SJSA1 (cell line): ENCODE results near the gene LTN1. TPM values are rescaled to one million over a fixed set of nuclear protein-coding genes. Genes with fewer than 3 reads are reported as not detected.
"Not testable (repeated sequence)": the region's sequence is repeated elsewhere in the genome, so short reads cannot be mapped to it uniquely, and the experiment has no call there.

Experiments
- DNase-seq, 2 experiments: peaks; one replicate each; pipeline ENCODE4 v3.0.0-alpha.2; 2015 to 2020; ENCODE audit warnings: low spot score in 2 of 2, low read depth in 1 of 2
- H3K27ac ChIP-seq: fragments of 250-450 bp; sonication (Bioruptor Pico); 2 replicates; pipeline ENCODE4 v1.5.1; 2020; ENCODE audit warnings: mild to moderate bottlenecking, moderate library complexity
- H3K27me3 ChIP-seq: fragments of 250-450 bp; sonication (Bioruptor Pico); replicated peaks from 2 replicates; pipeline ENCODE4 v1.5.1; 2020; ENCODE audit warnings: mild to moderate bottlenecking, moderate library complexity
- H3K36me3 ChIP-seq: fragments of 250-450 bp; sonication (Bioruptor Pico); 2 replicates; pipeline ENCODE4 v1.5.1; 2020; ENCODE audit warnings: mild to moderate bottlenecking
- H3K4me1 ChIP-seq: fragments of 250-450 bp; sonication (Bioruptor Pico); replicated peaks from 2 replicates; pipeline ENCODE4 v1.6.1; 2021; ENCODE audit warnings: mild to moderate bottlenecking
- H3K4me3 ChIP-seq: fragments of 250-450 bp; sonication (Bioruptor Pico); 2 replicates; pipeline ENCODE4 v1.5.1; 2020; ENCODE audit warnings: mild to moderate bottlenecking
- H3K9me3 ChIP-seq: fragments of 250-450 bp; sonication (Bioruptor Pico); replicated peaks from 2 replicates; pipeline ENCODE4 v1.5.1; 2020; ENCODE audit warnings: mild to moderate bottlenecking
- total RNA-seq: library from RNA; depleted of rRNA; stranded (reverse); fragments of >200 nt; shearing (Covaris generic); gene quantifications from 2 replicates; pipeline ENCODE4 v1.2.3, GENCODE V29; 2014; rRNA removed

LTN1 gene, protein sequence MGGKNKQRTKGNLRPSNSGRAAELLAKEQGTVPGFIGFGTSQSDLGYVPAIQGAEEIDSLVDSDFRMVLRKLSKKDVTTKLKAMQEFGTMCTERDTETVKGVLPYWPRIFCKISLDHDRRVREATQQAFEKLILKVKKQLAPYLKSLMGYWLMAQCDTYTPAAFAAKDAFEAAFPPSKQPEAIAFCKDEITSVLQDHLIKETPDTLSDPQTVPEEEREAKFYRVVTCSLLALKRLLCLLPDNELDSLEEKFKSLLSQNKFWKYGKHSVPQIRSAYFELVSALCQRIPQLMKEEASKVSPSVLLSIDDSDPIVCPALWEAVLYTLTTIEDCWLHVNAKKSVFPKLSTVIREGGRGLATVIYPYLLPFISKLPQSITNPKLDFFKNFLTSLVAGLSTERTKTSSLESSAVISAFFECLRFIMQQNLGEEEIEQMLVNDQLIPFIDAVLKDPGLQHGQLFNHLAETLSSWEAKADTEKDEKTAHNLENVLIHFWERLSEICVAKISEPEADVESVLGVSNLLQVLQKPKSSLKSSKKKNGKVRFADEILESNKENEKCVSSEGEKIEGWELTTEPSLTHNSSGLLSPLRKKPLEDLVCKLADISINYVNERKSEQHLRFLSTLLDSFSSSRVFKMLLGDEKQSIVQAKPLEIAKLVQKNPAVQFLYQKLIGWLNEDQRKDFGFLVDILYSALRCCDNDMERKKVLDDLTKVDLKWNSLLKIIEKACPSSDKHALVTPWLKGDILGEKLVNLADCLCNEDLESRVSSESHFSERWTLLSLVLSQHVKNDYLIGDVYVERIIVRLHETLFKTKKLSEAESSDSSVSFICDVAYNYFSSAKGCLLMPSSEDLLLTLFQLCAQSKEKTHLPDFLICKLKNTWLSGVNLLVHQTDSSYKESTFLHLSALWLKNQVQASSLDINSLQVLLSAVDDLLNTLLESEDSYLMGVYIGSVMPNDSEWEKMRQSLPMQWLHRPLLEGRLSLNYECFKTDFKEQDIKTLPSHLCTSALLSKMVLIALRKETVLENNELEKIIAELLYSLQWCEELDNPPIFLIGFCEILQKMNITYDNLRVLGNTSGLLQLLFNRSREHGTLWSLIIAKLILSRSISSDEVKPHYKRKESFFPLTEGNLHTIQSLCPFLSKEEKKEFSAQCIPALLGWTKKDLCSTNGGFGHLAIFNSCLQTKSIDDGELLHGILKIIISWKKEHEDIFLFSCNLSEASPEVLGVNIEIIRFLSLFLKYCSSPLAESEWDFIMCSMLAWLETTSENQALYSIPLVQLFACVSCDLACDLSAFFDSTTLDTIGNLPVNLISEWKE (N-terminal part only)
- total RNA-seq: 23.5 and 31.0 TPM in 2 replicates

DNA sequence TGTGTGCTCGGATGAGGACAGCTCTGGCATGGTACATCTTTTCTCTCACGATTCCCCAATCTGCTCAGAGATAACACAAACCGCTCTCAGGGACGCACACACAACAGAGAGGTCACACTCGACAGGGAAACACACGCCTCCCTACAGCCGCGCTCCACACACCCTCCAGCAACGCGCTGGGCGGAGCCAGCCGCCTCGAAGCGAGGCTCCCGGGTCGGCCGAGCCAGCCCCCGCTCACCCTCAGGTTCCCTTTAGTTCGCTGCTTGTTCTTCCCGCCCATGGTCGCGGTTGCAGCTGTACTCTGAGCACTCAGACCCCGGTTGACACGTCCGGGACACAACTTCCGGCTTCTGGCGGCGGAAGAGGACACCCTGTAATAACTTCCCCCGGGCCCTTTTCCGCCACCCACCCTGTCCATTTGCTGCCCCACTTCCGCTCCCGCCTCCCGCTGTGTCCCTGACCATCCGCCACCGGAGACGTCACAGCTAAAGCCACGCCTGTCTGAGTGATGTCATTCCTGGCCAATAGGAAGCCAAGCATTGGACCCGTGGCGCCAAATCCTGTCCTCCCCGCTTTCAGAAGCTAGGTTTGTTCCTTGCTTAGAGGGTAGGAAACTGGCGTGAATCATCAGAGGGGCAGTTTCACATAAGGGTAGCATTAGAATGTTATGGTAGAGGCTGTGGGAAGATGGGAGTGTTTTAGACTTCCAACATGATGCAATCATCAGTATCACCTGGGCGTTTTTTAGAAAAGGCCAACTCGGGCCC, at the start of gene LTN1:
LTN1 (minus strand) TSS at position 352 of the 767 bp plus-strand sequence; CDS start at position 280, 72 bp downstream.
- peak within 1 kb of the TSS; percentile 73 for H3K27ac ChIP-seq
- 0 out of 2 replicates have a peak, but pooled peaks cover 2% of the 10 kb centered on the region for H3K36me3 ChIP-seq
- peaks cover 7% of the 10 kb centered on the region for H3K4me1 ChIP-seq
- no peaks in the 10 kb centered on the region for H3K9me3 ChIP-seq
- H3K27me3 ChIP-seq: no peaks in the 10 kb centered on the region
- DNase-seq: peak; percentile 97 to 99
- peak within 1 kb of the TSS; percentile 68 for H3K4me3 ChIP-seq

DNA sequence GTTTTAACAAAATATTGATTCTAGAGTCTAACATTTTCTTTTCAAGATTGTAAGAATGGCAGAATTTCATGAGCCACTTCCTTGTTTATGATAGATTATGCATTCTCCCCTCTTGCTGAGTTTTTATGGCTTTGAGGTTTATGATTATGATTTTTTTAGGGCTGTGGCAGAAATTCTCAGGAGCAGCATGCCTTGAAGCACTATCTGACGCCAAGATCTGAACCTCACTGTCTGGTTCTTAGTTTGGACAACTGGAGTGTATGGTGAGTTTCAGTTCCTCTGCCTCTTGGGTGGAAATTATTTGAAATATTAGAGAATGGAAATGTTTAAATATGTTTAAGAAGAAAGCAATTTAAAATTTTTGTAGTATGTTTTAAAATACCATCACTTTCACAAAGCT, 42.0 kb upstream of the LTN1 start:
- no peaks in the 10 kb centered on the region for H3K4me1 ChIP-seq
- H3K9me3 ChIP-seq: no peaks in the 10 kb centered on the region
- H3K36me3 ChIP-seq: peaks cover 91% of the 10 kb centered on the region
- H3K27ac ChIP-seq: no peak overlapping the region
- no peaks in the 10 kb centered on the region for H3K27me3 ChIP-seq
- H3K4me3 ChIP-seq: no peak overlapping the region
- no peak for DNase-seq

DNA sequence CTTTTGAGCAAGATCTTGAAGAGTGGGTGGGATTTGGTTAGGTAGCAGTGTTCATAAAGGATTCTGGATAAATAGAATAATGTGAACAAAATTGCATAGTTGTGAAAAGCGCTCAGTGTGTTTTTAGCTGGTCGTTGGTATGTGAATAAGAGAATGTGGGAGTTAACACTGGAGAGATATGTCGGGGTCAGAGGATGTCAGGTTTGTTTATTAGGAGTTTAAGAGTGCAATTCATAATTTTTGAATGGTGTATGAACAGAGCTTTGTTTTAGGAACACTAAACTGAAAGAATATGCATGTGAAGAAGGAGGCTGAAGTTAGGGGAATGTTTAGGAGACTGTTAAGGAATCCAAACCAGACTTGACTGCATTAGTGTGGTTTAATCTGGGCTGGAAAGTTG, 41.2 kb upstream of the LTN1 start:
- DNase-seq: no peak
- H3K27ac ChIP-seq: no peak overlapping the region
- peaks cover 92% of the 10 kb centered on the region for H3K36me3 ChIP-seq
- H3K4me3 ChIP-seq: no peak overlapping the region
- no peaks in the 10 kb centered on the region for H3K27me3 ChIP-seq
- H3K4me1 ChIP-seq: no peaks in the 10 kb centered on the region
- no peaks in the 10 kb centered on the region for H3K9me3 ChIP-seq

DNA sequence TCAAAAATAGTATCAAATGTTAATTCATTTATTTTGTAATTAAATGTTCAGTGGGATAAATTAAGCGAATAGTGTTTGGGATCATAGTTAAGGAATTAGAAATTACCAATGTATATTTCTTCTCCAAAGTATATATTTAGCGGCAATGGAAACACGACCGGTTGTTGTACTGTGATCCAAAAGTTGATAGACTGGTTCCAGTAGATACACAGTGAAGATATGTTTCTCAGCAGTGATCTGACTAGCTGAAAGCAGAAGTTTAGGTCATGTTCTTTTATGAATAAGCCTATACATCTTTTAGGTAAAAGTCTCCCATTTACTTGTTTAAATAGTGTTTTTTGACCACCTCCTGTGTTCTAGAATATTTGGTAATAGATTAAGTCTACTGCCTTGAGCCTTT, 40.6 kb upstream of the LTN1 start:
- Histone ChIP-seq H3K27ac (no peak overlapping the region), H3K27me3 (no peaks in the 10 kb centered on the region), H3K9me3 (no peaks in the 10 kb centered on the region), H3K4me1 (no peaks in the 10 kb centered on the region), H3K4me3 (no peak overlapping the region), H3K36me3 (peaks cover 88% of the 10 kb centered on the region)
- DNase-seq: no peak

DNA sequence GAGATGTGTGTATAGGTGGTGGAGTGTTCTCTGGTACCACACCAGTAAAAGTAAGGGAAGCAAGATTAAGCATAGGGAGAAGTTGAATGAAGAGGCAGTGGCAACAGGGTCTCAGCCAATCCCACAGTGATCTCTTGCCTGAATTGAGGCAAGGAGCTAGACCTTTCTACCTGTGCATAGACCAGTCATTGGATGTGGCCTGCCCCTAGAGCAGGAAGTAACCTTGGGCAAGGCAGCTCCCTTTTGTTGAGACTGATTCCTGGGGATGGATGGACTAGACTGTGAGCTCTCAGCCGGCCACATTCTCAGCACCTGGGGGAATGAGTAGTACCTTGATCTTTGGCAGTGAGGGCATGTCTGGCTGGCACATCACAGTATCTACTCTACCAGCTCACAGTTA, 38.2 kb upstream of the LTN1 start:
- H3K27me3 ChIP-seq: no peaks in the 10 kb centered on the region
- peaks cover 64% of the 10 kb centered on the region for H3K36me3 ChIP-seq
- no peak overlapping the region for H3K27ac ChIP-seq
- no peaks in the 10 kb centered on the region for H3K4me1 ChIP-seq
- no peaks in the 10 kb centered on the region for H3K9me3 ChIP-seq
- no peak for DNase-seq
- no peak overlapping the region for H3K4me3 ChIP-seq

DNA sequence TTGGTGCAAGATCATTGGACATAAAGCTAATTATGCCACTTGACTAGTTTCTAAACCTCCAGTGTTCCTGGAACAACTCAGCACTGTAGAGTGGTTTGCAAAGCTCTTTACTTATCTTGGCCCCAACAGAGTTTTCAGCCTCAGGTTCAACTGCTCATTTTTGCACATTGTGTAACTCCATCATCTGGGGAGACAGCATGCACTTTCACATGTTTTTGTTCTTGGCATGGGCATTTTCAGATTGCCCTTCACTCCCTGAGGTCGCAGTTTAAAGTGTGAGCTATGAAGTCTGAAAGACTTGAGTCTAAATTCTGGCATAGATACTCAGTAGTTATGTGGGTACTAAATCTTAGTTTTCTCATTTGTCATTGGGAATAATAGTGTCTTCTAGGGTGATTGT, 36.8 kb upstream of the LTN1 start:
- no peak for DNase-seq
- no peaks in the 10 kb centered on the region for H3K9me3 ChIP-seq

DNA sequence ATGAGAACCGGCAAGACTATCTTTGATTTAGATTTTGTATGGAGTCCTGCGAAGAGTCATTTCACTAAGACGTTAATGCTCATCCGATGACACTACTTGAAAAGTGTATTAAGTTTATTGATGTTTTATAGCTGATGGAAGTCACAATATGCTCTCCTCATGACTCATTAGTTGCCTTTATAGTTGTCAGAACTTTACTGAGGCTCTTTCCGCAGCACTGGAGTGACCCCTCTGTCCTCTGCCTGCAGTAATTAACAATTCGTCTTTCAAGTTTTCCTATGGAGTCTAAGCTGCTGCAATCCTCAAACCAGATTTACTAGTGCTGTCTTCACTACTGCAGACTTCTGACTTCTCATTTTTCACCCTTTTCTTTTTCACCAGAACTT, 32.6 kb upstream of the LTN1 start:
- peaks cover 12% of the 10 kb centered on the region for H3K36me3 ChIP-seq
- H3K27me3 ChIP-seq: no peaks in the 10 kb centered on the region
- peak overlapping the region; percentile 72 for H3K4me3 ChIP-seq
- peak overlapping the region; percentile 98 for H3K27ac ChIP-seq
- no peaks in the 10 kb centered on the region for H3K9me3 ChIP-seq
- no peak for DNase-seq
- H3K4me1 ChIP-seq: peaks cover 4% of the 10 kb centered on the region

More for the DNA sequence above, 36.8 kb upstream of the LTN1 start:
- Histone ChIP-seq H3K27me3 (no peaks in the 10 kb centered on the region), H3K36me3 (peaks cover 52% of the 10 kb centered on the region), H3K4me3 (no peak overlapping the region), H3K4me1 (no peaks in the 10 kb centered on the region), H3K27ac (no peak overlapping the region)

DNA sequence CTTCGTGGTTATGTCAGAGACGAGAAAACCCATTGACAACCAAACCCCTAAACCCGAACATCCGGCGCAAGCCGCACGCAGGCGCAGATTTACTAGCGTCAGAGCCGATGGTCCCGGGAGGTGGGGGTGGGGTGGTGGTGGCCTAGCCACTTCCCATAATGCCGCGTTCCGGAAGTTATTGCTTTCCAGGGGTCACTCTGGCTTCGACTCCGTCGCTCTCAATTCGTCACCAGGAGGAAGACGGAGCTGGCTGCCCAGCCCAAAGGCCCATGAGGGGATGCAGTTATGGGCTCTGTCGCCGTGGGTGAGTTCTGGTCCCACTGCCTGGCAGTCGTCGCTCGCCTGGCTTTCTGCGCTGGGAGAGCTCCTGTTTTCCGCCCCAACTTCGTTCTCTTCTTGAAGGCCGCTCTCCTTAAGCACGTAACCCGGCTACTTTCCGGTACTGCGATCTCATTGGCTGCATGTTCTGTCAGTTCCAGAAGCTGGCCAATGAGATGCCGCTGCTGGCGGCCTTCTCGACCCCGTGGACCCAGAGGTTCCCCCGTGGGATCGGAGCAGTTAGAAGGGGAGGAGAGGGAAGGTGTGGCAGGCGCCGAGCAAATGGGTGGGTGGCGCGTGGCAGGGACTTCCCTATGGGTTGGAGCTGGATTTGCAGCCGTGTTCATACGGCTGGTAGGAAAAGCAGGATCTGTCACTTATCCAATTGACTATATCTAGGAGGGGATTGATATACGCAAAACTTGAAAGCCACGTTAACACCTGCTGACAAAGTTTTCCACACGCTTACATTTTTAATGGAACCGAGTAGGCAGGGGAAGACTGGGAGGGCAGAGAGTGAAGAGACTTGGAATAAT, 32.0 kb upstream of the LTN1 start, which contains the start of gene USP16:
USP16 (plus strand) TSS at position 195 of the 854 bp plus-strand sequence. CDS start 3,246 bp downstream, outside the sequence.
- peak within 1 kb of the TSS; percentile 72 for H3K4me3 ChIP-seq
- no peaks in the 10 kb centered on the region for H3K27me3 ChIP-seq
- peak within 1 kb of the TSS; percentile 98 for H3K27ac ChIP-seq
- peaks cover 8% of the 10 kb centered on the region for H3K36me3 ChIP-seq
- peak; percentile 97 to 100 for DNase-seq
- H3K4me1 ChIP-seq: peaks cover 7% of the 10 kb centered on the region
- no peaks in the 10 kb centered on the region for H3K9me3 ChIP-seq

DNA sequence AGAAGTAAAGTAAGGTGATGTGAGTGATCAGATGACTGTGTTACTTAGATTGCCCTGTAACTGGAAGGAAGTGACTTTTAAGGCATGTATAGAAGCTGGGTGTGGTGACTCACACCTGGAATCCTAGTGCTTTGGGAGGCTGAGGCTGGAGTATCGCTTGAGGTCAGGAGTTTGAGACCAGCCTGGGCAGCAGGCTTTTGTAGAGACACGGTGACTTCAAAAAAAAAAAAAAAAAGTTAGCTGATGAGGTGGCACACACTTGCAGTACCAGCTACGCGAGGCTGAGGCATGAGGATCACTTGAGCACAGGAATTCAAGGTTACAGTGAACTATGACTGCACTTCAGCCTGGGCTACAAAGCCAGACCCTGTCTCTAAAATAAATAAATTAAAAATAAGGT, 29.5 kb upstream of the LTN1 start:
- Histone ChIP-seq H3K9me3 (no peaks in the 10 kb centered on the region), H3K4me3 (no peak overlapping the region), H3K27ac (no peak overlapping the region), H3K36me3 (peaks cover 4% of the 10 kb centered on the region), H3K27me3 (no peaks in the 10 kb centered on the region), H3K4me1 (peaks cover 19% of the 10 kb centered on the region)
- no peak for DNase-seq

DNA sequence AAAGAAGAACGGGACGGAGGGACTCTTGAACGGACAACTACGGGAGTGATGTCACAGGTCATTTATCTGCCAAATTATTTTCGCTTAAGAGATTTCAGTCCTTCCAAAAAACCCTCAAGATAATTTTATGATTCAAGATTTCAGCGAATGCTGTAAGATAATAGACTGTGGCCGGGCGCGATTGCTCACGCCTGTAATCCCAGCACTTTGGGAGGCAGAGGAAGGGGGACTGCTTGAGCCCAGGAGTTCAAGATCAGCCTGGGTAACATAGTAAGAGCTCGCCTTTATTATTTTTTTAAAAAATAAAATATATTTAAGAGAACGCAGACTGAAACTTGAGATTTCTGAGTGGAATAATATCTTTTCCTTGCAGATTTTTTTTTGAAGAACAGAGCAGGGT, 25.9 kb upstream of the LTN1 start:
- H3K27ac ChIP-seq: peak overlapping the region; percentile 85
- no peaks in the 10 kb centered on the region for H3K9me3 ChIP-seq
- H3K4me1 ChIP-seq: peaks cover 15% of the 10 kb centered on the region
- H3K27me3 ChIP-seq: no peaks in the 10 kb centered on the region
- peak overlapping the region; percentile 91 for H3K4me3 ChIP-seq
- H3K36me3 ChIP-seq: peaks cover 7% of the 10 kb centered on the region
- peak in 1 of 2 experiments; percentile 24 for DNase-seq

DNA sequence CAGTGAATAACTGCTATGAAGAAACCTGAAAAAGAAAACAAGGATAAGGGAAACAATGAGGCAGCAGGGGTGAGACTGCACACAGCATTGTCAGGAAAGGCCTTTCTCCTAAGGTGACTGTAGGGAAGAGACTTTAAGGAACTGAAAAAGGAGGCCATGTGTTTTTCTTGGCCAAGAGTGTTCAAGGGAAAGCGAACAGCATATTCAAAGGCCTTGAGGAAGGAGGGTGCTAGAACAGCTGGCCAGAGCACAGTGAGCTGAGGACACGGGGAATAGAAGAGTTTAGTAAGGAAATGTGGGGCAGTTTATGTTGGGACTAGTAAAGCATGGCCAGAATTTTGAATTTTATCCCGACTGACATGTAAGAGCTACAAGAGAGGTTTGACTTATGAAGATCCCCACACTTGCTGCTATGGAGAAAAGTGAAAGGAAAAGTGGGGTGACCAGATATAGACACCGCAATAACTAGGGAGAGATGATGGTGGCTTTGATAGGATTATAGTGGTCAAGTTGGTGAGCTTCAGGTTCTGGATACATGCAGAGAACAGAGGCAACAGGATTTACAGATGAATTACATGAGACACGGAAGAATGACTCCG, 25.1 kb upstream of the LTN1 start:
- peaks cover 7% of the 10 kb centered on the region for H3K36me3 ChIP-seq
- H3K4me3 ChIP-seq: peak overlapping the region; percentile 91
- H3K9me3 ChIP-seq: no peaks in the 10 kb centered on the region
- H3K27ac ChIP-seq: peak overlapping the region; percentile 85
- no peaks in the 10 kb centered on the region for H3K27me3 ChIP-seq
- H3K4me1 ChIP-seq: peaks cover 15% of the 10 kb centered on the region
- no peak for DNase-seq

DNA sequence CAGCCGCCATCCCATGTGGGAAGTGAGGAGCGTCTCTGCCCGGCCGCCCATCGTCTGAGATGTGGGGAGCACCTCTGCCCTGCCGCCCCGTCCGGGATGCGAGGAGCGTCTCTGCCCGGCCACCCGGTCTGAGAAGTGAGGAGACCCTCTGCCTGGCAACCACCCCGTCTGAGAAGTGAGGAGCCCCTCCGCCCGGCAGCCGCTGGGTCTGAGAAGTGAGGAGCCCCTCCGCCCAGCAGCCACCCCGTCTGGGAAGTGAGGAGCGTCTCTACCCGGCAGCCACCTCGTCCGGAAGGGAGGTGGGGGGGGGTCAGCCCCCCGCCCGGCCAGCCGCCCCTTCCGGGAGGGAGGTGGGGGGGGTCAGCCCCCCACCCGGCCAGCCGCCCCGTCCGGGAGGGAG, 18.6 kb upstream of the LTN1 start:
- not testable (repeated sequence) for H3K27ac ChIP-seq, H3K4me1 ChIP-seq, H3K27me3 ChIP-seq, H3K9me3 ChIP-seq, H3K4me3 ChIP-seq, DNase-seq
- H3K36me3 ChIP-seq: peaks cover 28% of the 10 kb centered on the region
